HG03558 (cell line): Measurements from ENCODE around the gene NSD2.
"Not testable (repeated sequence)": the region's sequence is repeated elsewhere in the genome, so short reads cannot be mapped to it uniquely, and the experiment has no call there.

Source experiments
- ATAC-seq: cut with Tn5 transposase; IDR thresholded peaks from one replicate; pipeline ENCODE4 v1.9.1; 2021; ENCODE audit warnings: moderate number of reproducible peaks; ENCODE audit not compliant: unreplicated experiment; ENCODE audit errors: extremely low read depth

Gene NSD2

DNA sequence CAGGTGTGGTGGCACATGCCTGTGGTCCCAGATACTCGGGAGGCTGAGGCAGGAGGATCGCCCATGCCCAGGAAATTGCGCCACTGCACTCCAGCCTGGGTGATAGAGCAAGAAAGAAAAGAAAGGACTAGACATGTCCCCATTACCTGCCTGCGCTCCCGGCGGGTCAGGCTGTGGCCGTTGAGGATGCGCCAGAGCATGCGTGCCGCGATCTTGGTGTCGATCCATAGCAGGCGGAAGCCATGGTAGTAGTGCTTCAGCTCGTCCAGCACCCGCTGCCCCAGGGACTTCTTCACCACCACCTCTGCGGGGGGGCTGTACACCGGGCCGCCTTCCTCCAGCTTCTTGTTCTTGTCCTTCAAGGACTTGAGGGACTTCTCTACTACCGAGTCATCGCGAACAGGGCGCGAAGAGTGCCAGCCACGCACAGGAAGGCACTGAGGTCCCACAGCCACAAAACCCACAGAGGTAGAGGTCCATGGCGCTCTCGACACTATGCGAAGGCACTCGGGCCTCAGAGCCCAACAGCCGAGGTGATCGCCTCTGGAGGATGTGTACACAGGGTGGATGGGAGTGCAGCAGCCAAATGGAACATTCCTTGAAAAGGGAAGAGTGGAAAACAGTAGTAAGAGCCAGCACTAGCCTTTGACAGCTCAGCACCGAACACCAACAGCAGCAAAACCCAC is 29.8 kb upstream of the NSD2 start:
- no peak for ATAC-seq

DNA sequence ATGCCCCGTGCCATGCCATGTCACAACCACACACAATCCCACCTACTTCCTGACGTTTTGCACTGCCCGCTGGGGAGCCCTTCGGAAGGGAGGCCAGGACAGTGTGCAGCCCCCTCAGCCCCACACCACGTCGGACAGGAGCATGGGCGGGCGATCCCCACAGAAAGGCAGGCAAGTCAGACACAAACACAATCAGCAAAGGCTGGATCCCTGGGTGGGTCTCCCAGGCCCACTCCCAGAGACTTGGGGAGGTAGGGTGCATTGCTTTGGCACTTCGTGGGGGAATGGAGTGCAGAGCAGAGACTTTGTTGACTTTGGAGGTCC is 29.3 kb upstream of the NSD2 start:
- no peak for ATAC-seq

DNA sequence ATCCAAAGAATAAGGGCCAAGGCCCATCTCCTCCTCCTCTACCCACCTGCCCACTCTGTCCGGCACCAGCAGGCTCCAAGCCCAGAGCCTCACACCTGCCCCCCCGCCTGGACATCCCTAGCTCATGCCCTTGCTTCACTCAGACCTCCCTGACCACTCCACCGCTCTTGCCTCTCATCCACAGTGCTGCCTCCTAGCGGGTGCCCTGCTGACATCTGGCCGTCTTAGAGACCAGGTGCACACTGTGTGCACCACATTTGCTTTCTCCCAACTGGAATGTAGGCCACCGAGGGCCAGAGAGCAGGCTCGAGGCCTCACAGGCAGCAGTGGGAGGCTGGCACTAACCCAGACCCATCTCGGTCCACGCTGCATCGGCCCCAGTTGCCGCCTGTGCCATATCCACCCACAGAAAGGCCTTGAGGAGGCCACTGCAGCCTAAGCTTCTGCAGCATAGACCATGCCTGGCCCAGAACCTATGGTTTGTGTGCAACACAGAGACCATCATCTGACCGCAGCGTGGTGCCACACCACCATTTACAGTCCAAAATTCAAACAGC is 28.8 kb upstream of the NSD2 start:
- ATAC-seq, result no peak

DNA sequence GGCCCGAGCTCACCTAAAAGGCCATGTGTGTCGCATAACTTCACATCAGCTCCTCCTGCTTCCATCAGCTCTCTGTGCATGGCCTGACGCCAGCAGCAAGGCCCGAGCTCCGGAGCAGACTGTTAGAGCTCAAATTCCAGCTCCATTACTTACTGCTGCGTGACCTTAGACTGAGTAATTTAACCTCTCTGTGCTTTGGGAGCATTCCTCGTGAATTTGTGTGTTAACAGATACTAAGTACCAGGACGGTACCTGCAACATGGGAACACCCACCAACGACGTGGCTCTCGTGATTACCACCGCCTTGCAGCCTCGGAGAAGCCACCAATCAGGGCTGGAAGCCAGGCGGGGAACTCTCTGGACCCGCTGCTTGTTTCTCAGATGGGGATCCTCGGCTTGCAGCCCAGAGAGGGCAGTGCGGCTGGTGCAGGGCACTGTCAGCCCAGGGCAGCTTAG is 28.2 kb upstream of the NSD2 start:
- no peak for ATAC-seq

DNA sequence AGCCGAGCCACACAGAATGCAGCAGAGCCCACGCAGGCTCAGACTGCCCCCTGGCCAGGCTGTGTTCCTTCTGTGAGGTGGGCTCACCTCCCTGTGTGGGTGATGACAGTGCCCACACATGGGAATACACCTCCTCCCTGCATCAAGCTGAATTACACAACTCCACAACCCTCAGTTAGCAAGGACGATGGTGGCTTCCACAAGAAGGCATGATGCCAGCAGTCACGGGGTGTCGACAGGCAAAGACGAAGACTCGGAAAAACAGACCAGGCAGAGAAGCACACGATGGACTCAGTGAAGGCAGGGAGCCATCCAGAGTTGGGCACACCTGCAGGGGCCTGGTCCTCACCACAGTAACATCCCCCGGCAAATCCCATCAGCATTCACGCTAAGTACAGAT is 27.3 kb upstream of the NSD2 start:
- ATAC-seq, result no peak

DNA sequence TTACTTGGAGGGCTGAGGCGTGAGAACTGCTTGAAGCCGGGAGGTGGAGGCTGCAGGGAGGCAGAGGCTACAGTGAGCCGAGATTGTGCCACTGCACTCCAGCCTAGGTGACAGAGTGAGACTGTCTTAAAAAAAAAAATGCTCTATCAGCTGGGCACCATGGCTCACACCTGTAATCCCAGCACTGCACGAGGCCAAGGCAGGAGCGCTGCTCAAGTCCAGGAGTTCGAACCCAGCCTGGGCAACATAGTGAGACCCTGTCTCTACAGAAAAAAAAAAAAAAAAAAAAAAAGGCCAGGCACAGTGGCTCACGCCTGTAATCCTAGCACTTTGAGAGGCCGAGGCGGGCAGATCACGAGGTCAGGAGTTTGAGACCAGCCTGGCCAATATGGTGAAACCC is 26.6 kb upstream of the NSD2 start:
- ATAC-seq, result not testable (repeated sequence)

DNA sequence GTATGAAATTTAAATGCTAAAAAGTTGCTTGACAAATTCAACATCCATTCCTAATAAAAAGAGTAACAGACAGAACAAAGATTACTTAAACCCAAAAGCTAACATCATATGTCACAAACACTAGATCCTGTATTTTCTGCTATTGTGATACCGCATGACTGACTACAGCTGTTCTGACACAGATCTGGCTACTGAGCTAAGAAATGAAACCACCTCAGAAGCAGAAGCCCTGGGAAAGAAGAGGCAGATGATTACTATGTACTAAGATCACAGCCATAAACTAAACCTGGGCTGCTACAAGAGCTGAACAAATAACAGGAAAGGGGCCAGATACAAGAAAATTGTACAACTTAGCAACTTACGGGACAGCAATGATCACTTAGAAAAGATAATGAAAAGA is 24.6 kb upstream of the NSD2 start:
- ATAC-seq, result no peak

DNA sequence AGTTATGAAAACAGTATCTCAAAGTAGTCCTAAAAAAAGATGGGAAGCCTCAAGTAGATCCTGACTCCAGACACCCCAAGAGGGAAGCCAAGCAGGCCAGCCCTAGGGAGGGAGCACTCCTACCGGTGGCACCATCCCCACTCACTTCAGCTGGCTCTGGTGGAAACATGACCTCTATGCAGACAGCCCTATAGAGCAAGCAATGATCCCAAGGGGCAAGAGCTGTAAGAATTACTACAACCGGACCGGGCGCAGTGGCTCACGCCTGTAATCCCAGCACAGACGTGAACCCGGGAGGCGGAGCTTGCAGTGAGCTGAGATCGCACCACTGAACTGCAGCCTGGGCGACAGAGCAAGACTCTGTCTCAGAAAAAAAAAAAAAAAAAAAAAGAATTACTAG is 20.9 kb upstream of the NSD2 start:
- no peak for ATAC-seq

DNA sequence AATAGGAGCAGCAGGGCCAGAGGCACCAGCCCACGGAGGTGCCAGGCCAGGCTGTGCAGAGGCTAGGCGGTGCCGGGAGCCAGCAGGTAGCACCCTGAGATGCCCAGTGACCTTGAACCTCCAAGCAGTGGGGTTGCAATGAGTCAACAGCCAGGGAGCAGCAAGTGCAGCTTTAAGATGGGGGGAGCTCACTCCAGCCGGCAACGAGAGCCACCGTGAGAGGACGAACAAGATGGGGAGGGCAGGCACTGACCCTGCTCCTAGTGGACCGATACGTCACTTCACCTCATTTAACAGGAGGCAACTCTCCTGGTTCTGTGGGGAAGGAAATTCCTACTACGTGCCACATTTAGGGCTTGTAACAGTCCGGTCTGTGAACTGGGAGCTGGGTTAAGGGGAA is 20.0 kb upstream of the NSD2 start:
- no peak for ATAC-seq

DNA sequence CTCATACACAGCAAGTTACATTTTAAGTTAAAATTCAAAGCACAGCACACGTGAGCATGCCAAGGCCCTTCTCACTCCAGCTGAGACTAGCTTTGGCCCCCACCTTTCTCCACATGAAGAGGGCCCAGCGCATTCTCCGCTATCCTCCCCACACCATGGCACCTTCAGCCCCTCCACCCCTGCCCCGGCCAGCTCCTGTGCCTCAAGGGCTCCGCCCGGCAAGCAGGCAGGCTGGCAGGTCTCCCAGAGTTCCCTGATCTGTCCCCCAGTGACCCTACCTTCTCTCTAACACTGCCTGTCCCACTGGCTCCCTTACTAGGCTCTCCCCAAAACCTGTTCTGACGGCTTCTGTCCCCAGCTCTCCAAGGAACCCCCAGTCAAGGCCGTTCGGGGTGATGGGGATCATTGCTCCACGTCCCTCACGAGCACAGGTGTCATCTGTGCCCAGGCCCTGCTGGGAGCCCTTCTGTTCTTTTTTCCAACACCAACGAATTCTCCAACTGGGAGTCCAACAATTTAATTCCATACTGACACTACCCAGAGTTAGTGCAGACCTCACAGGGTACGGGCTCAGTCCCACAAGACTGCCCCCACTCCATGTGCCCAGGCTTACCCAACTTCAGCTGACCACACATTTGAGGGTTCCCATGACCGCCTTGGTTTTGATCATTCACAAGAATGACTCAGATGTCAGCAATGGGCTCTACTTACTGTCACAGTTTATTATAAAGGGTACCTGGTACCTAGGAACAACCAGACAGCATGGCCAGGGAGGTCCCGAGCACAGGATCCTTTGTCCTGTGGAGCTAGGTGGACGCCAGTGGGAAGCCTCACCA is 19.4 kb upstream of the NSD2 start:
- ATAC-seq, result no peak

DNA sequence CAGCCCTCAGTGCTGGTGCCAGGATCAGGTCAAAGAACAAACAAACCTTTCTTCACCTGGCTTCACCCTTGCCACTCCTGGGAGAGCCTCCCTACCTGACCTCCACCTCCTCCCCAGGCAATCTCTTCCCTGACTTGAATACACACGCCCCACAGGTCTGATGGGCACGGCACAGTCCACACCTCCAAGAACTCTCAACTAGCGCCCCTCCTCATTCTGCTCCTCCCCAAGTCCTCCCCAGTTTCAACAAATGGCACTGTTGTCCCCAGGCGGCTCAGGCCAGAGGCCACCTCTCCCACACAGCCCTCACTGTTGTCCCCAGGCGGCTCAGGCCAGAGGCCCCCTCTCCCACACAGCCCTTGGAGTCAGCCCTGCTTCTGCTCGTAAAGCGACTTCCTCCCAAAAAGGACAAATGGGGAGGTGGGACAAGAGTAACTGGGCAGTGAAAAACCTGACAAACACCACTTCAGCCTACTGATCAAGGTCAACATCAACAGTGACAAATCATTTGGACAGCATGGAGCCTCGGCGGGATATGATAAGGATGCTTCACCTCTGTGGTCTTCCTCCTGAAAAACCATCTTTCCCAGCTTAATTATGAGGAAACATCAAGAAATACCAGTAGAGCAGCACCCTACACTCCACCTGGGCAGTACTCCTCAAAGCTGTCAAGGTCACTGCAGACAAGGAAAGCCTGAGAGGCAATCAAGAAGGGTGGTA is 18.1 kb upstream of the NSD2 start:
- no peak for ATAC-seq

DNA sequence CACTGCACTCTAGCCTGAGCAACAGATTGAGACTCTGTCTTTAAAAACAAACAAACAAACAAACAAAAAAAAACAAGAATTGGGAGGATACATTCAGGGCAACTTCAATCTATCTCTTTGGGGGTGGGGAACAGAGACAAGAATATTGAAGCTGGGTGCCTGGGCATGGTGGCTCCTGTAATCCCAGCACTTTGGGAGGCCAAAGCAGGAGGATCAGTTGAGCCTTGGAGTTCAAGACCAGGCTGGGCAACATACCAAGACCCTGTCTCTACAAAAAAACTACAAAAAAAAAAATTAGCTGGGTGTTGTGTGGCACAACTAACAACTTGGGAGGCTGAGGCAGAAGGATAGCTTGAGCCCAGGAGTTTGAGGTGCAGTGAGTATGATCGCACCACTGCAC is 16.4 kb upstream of the NSD2 start:
- ATAC-seq, result no peak

DNA sequence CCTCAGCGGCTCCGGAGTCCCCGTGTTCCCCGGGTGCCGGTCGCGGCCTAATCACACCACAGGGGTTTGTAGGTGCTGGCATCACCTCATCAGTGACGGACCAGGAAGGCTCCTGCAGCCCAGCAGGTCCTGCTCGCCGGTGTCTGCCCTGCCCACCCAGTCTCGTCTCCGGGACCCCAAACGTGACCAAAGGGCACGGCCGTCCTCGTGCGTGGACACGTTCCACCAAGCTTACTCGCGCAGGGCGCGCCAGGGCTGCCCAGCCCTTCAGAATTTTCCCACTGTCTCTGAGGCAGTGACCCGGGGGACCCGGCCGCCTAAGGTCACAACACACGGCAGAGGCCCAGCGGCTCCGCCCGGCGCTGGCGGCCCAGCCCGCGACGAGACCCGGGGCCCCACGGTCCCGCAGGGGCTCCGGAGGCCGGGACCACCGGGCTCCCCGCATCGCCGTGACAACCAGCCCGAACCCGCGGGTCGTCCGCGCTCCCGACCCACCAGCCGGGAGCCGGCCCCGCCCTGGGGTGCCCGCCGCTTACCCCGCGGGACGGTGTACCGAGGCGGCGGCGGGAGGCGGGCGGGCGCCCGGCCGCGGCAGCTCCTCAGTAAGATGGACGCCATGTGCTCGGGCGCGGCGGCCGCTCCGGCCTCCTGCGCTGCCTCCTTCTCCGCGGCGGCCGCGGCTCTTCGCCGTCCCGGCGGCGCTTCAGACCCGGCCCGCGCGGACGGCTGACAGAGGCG is 15.7 kb upstream of the NSD2 start:
- ATAC-seq, result peak; percentile 16

DNA sequence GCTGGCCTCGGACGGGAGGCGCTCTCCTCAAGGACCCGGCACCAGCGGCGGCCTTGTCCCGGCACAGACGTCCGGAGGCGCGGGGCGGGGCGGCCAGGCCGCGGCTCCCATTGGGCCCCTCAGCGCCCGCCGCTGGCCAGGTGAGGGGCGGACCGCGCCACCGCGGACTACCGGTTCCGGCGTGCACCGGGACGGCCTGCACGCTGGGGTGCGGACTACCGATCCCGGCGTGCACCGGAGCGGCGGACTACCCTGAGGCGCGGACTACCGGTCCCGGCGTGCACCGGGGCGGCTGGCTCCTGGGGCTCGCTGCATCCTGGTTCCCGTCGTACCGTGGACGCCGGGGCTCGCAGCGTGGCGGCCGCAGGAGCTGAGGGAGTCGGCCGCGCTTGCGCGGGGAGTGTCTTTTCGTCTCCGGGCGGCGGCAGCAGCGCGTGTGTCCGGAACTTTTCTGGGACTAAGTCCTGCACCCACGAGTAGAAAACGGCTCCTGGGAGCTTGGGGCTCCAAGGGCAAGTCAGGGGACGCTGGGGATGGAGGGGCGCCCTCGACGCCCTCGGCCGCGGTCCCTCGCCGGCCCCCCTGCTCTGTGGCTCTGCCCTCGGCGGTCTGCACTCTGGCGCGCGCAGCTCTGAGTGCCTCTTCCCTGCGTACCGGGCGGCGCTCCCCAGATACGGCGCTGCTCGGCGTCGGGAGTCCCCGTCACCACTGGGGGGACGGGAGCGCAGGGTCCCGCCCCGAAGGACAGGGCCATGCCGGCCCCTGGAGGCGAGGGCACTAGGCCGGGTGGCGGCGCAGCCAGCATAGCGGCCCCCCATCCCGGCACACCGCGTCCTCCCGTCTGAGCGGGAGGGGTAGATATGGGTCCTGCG is 14.9 kb upstream of the NSD2 start, which contains the start of gene LETM1:
LETM1 (minus strand) TSS at position 86 of the 872 bp plus-strand sequence. CDS start 206 bp downstream, outside the sequence.
- peak; percentile 78 for ATAC-seq

DNA sequence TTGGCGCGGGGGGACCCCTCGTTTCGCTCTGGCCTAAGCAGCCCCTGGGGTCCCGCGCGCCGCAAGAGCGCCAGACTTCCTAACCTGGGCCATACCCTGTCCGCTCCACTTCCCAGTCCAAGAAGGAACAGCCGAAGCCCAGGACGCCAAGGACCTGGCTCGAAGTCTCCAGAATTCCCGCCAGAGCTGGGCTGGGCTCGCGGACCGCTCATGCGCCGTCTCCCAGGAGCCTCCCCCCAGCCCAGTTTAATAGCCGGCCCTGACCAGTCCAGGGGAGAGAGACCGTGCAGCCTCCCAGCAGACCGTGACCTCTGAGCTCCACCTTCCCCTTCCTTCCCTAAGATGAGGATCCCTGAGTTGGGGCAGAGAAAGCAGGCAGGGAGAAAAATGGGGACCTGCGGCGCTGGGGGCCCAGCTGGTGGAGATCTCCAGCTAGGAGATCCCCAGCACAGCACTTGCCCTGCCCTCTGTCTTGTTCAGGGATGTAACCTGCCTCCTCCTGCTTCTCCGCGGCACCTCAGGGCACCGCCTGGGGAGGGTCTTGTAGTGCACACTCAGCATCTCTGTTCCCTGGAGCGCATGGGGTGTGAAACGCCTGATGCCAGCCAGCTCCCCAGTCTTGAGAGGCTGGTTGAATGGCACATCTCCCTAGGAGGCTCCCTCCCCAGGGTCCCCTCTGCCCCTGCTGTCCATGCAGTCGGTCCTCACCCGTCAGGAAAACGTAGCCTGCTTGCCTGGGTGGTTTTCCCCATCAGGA is 14.1 kb upstream of the NSD2 start:
- ATAC-seq, result no peak

DNA sequence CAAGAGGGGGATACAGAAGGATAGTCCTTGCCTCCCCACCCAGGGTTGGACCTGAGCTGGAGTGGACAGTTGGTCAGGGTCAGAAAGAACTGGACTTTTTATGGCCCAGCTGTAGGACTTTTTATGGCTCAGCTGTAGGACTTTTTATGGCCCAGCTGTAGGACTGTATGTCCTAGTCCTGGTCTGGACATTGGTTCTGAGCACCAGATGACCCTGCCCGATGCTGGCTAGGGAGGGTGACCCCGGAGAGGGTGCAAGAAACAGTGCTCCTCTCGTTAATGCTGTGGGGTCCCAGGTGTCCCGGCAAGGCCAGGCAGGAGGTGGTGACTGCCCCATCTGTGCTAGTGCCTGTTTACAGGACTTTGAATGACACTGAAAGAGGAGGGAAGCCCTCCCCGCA is 13.3 kb upstream of the NSD2 start:
- ATAC-seq, result no peak

DNA sequence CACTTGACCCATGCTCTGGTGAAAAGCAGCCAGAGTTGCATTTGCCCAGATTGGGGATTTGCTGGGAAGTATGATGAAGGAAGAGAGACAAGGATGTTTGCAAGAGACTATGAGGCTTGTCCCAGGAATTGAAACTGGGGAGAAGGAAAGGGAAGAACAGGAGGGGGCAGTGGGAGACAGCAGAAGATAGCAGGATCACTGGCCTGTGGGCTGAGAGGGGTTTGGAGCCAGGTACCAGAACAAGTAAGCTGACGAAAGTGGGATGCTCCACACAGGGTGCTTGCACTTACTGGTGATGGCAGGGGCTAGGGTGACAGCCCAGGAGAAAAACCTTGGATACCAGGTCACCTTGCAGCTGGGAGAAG is 11.8 kb upstream of the NSD2 start:
- ATAC-seq, result no peak

DNA sequence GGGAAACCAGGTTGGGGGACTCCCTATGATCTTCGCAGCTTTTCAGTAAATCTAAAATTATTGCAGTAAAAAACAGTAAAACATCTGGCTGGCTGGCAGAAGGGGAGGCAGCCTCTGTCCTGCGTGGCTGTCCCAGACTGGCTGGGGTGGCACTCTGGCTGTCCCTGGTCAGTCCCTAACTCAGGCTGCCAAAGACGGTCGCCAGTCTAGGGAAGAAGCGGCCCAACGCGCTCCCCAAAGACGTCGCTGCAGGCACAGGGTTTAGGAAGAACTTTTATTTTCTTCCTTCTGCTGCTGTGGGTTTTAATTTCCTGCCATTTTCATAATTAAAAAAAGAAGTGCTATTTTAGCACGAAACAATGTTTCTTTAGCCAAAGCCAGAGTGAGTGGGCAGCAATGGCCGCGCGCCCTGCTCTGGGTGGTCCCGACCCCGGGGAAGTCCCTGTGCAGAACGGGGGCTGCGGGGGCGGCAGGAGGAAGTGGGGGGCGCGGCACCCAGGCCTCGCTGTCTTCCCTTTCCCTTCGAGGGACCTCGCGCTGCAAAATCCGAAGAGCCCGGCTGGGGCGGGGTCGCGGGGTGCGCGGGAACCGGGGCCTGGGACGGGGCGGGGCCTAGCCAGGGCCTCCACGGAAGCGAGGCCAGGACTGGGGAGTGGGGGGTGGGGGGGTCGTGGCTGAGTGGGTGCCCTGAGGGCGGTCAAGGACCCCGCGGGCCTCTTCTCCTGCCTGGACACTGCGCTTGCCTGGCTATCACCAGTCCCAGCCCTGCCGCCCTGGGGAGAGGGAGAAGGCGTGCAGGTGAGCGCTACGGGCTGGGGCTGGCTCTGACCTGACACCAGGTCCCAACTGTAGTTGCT is 8.9 kb upstream of the NSD2 start:
- ATAC-seq, result no peak
